ENCODE measurements around the gene AAMP.

DNA sequence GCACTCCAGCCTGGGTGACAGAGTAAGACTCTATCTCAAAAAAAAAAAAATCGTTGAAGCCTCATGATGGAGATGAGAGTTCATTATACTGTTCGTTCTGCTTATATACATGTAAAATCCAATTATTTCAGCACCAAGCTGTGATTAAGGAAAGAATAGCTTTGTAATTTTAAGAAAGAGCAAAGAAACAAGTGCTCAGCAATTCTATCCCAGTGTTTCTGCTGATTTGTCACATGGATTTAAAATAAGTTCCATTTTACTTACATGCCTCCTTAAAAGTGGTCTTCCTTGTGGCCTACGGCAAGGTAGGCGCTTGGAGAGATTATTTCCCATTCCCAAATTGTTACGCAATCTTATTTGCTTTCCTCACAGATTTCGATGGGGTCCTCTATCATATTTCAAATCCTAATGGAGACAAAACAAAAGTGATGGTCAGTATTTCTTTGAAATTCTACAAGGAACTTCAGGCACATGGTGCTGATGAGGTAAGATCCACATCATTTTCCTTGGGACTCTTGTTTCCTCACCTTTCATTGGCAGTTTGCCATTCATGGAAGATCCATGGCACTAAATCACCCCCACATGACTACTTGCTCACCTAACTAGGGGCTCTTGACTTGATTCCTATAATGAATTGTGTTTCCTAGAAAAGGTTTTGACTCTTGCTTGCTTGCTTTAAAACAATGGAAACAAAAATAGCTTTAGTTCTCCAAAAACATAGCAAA, 41.4 kb downstream of the AAMP start:
- TF ChIP-seq ZNF837 (tag by site-specific recombination; IDR thresholded peaks at IDR 0.05) (no peak), ZNF624 (tag by site-specific recombination; IDR thresholded peaks at IDR 0.05) (no peak)
- TF ChIP-seq, protein P1, sequence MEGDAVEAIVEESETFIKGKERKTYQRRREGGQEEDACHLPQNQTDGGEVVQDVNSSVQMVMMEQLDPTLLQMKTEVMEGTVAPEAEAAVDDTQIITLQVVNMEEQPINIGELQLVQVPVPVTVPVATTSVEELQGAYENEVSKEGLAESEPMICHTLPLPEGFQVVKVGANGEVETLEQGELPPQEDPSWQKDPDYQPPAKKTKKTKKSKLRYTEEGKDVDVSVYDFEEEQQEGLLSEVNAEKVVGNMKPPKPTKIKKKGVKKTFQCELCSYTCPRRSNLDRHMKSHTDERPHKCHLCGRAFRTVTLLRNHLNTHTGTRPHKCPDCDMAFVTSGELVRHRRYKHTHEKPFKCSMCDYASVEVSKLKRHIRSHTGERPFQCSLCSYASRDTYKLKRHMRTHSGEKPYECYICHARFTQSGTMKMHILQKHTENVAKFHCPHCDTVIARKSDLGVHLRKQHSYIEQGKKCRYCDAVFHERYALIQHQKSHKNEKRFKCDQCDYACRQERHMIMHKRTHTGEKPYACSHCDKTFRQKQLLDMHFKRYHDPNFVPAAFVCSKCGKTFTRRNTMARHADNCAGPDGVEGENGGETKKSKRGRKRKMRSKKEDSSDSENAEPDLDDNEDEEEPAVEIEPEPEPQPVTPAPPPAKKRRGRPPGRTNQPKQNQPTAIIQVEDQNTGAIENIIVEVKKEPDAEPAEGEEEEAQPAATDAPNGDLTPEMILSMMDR (tag by site-specific recombination; IDR thresholded peaks at IDR 0.05) = no peak

All from HEK293 (cell line).